ENCODE data around the gene USP40. TPM values are rescaled to one million over a fixed set of nuclear protein-coding genes. Genes with fewer than 3 reads are reported as not detected.

Gene USP40
- total and polyA plus RNA-seq, 2 experiments from 2014 or later, result 5.7 to 11.7 TPM

DNA sequence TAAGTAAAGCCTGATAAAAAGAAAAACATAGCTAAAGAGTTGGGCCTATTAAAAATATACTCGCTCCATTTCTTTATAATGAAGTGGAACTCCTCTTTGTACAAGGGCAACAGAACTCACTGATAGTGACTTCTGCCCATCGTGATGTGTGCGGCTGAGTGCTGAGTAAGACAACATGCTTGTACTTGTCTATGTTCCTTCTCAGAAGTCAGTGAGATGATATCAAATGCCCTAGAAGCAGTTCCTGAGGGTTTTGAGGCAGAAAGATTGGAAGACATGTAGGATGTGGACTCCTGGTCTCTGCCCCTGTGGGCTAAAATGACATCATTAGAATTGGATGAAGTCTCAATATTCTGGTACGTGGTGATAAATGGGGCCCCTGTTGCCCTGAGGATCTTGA, 73.8 kb downstream of the USP40 start:
- Histone ChIP-seq H3F3A (replicated peaks; ENCODE audit: low read depth) (no peaks in the 10 kb centered on the region), H3K9me2 (ENCODE audit: insufficient read depth) (no peaks in the 10 kb centered on the region), H3K36me3 (ENCODE audit: insufficient read depth) (no peaks in the 10 kb centered on the region), H4K20me1 (replicated peaks; ENCODE audit: insufficient read depth) (no peaks in the 10 kb centered on the region), H3K27me3 (ENCODE audit: insufficient read depth) (no peaks in the 10 kb centered on the region), H3K27ac (ENCODE audit: low read depth) (no peak overlapping the region), H2AFZ (no peak overlapping the region), H3K4me1 (ENCODE audit: insufficient read depth) (no peaks in the 10 kb centered on the region), H3K4me3 (no peak overlapping the region), H3K4me2 (no peak overlapping the region), H3K79me2 (replicated peaks; ENCODE audit: insufficient read depth) (no peaks in the 10 kb centered on the region)
- no peak for ATAC-seq
- Mint-ChIP-seq H3K27ac (no peak overlapping the region), H3K9me3 (no peaks in the 10 kb centered on the region), H3K27me3 (ENCODE audit: insufficient read depth, low read depth, poor library complexity) (no peaks in the 10 kb centered on the region), H3K4me3 (no peak overlapping the region), H3K36me3 (ENCODE audit: low read depth) (no peaks in the 10 kb centered on the region; the same call in 2 of the 3 replicates), H3K4me1 (peaks cover 4% of the 10 kb centered on the region; the same call in 2 of the 3 replicates)
- DNase-seq (ENCODE audit: low spot score), result no peak
- TF ChIP-seq, protein P1, sequence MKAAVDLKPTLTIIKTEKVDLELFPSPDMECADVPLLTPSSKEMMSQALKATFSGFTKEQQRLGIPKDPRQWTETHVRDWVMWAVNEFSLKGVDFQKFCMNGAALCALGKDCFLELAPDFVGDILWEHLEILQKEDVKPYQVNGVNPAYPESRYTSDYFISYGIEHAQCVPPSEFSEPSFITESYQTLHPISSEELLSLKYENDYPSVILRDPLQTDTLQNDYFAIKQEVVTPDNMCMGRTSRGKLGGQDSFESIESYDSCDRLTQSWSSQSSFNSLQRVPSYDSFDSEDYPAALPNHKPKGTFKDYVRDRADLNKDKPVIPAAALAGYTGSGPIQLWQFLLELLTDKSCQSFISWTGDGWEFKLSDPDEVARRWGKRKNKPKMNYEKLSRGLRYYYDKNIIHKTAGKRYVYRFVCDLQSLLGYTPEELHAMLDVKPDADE (IDR thresholded peaks at IDR 0.05), result no peak
- TF ChIP-seq, protein P2, sequence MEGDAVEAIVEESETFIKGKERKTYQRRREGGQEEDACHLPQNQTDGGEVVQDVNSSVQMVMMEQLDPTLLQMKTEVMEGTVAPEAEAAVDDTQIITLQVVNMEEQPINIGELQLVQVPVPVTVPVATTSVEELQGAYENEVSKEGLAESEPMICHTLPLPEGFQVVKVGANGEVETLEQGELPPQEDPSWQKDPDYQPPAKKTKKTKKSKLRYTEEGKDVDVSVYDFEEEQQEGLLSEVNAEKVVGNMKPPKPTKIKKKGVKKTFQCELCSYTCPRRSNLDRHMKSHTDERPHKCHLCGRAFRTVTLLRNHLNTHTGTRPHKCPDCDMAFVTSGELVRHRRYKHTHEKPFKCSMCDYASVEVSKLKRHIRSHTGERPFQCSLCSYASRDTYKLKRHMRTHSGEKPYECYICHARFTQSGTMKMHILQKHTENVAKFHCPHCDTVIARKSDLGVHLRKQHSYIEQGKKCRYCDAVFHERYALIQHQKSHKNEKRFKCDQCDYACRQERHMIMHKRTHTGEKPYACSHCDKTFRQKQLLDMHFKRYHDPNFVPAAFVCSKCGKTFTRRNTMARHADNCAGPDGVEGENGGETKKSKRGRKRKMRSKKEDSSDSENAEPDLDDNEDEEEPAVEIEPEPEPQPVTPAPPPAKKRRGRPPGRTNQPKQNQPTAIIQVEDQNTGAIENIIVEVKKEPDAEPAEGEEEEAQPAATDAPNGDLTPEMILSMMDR (conservative IDR thresholded peaks at IDR 0.05; ENCODE audit: low read depth in 2 of 2), result no peak
- TF ChIP-seq, protein P3, sequence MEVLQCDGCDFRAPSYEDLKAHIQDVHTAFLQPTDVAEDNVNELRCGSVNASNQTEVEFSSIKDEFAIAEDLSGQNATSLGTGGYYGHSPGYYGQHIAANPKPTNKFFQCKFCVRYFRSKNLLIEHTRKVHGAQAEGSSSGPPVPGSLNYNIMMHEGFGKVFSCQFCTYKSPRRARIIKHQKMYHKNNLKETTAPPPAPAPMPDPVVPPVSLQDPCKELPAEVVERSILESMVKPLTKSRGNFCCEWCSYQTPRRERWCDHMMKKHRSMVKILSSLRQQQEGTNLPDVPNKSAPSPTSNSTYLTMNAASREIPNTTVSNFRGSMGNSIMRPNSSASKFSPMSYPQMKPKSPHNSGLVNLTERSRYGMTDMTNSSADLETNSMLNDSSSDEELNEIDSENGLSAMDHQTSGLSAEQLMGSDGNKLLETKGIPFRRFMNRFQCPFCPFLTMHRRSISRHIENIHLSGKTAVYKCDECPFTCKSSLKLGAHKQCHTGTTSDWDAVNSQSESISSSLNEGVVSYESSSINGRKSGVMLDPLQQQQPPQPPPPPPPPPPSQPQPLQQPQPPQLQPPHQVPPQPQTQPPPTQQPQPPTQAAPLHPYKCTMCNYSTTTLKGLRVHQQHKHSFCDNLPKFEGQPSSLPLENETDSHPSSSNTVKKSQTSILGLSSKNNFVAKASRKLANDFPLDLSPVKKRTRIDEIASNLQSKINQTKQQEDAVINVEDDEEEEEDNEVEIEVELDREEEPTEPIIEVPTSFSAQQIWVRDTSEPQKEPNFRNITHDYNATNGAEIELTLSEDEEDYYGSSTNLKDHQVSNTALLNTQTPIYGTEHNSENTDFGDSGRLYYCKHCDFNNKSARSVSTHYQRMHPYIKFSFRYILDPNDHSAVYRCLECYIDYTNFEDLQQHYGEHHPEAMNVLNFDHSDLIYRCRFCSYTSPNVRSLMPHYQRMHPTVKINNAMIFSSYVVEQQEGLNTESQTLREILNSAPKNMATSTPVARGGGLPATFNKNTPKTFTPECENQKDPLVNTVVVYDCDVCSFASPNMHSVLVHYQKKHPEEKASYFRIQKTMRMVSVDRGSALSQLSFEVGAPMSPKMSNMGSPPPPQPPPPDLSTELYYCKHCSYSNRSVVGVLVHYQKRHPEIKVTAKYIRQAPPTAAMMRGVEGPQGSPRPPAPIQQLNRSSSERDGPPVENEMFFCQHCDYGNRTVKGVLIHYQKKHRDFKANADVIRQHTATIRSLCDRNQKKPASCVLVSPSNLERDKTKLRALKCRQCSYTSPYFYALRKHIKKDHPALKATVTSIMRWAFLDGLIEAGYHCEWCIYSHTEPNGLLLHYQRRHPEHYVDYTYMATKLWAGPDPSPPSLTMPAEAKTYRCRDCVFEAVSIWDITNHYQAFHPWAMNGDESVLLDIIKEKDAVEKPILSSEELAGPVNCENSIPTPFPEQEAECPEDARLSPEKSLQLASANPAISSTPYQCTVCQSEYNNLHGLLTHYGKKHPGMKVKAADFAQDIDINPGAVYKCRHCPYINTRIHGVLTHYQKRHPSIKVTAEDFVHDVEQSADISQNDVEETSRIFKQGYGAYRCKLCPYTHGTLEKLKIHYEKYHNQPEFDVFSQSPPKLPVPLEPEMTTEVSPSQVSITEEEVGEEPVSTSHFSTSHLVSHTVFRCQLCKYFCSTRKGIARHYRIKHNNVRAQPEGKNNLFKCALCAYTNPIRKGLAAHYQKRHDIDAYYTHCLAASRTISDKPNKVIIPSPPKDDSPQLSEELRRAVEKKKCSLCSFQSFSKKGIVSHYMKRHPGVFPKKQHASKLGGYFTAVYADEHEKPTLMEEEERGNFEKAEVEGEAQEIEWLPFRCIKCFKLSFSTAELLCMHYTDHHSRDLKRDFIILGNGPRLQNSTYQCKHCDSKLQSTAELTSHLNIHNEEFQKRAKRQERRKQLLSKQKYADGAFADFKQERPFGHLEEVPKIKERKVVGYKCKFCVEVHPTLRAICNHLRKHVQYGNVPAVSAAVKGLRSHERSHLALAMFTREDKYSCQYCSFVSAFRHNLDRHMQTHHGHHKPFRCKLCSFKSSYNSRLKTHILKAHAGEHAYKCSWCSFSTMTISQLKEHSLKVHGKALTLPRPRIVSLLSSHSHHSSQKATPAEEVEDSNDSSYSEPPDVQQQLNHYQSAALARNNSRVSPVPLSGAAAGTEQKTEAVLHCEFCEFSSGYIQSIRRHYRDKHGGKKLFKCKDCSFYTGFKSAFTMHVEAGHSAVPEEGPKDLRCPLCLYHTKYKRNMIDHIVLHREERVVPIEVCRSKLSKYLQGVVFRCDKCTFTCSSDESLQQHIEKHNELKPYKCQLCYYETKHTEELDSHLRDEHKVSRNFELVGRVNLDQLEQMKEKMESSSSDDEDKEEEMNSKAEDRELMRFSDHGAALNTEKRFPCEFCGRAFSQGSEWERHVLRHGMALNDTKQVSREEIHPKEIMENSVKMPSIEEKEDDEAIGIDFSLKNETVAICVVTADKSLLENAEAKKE (CRISPR knock-in tag; IDR thresholded peaks at IDR 0.05), result no peak
- TF ChIP-seq NANOG (IDR thresholded peaks at IDR 0.05; ENCODE audit: borderline replicate concordance) (no peak), ZNF331 (CRISPR knock-in tag; IDR thresholded peaks at IDR 0.05; ENCODE audit: low read depth) (no peak), ZNF114 (CRISPR knock-in tag; IDR thresholded peaks at IDR 0.05) (no peak), CREB1 (CRISPR knock-in tag; IDR thresholded peaks at IDR 0.05; ENCODE audit: low read depth) (no peak), STAT1 (IDR thresholded peaks at IDR 0.05; ENCODE audit: unreplicated experiment) (no peak)

Data from GM23338 (cell line).